Nephron (organoid): ENCODE measurements around the gene OR52K1.

Experiments
- H3K27ac Mint-ChIP-seq, 3 experiments: 2 replicates each; pipeline ENCODE4 v1.8.0; 2020; ENCODE audit warnings: mixed read lengths in 3 of 3, mild to moderate bottlenecking in 2 of 3, moderate library complexity in 1 of 3
- H3K27me3 Mint-ChIP-seq: 2 replicates; pipeline ENCODE4 v1.8.0; 2021; ENCODE audit warnings: low read depth, mild to moderate bottlenecking, moderate library complexity, mixed read lengths
- H3K36me3 Mint-ChIP-seq: 2 replicates; pipeline ENCODE4 v1.8.0; 2020; ENCODE audit warnings: low read depth, mixed read lengths
- H3K4me1 Mint-ChIP-seq: 2 replicates; pipeline ENCODE4 v1.8.0; 2020; ENCODE audit warnings: mixed read lengths
- H3K4me3 Mint-ChIP-seq, 3 experiments: 2 replicates each; pipeline ENCODE4 v1.8.0; 2020; ENCODE audit warnings: mild to moderate bottlenecking in 3 of 3, mixed read lengths in 3 of 3, moderate library complexity in 2 of 3
- H3K9me3 Mint-ChIP-seq: 2 replicates; pipeline ENCODE4 v1.8.0; 2020; ENCODE audit warnings: mixed read lengths
- CTCF ChIP-seq, 3 experiments: fragments of 200-600 bp; sonication (generic); IDR thresholded peaks; one replicate each; pipeline ENCODE4 v1.5.0; 2021; ENCODE audit warnings: antibody characterized with exemption in 3 of 3; ENCODE audit not compliant: unreplicated experiment in 3 of 3

OR52K1 gene

GRCh38 chr11:4482445-4482844 is at the start of gene OR52K1:
Gene OR52K1 (plus strand): TSS chr11:4482646. CDS start chr11:4488901, 6,255 bp downstream.
- Mint-ChIP-seq H3K9me3 (no peaks in the 10 kb centered on the region), H3K27me3 (no peaks in the 10 kb centered on the region), H3K4me1 (no peaks in the 10 kb centered on the region), H3K36me3 (no peaks in the 10 kb centered on the region), H3K4me3 (no peak within 1 kb of the TSS), H3K27ac (no peak within 1 kb of the TSS)
- no peak for TF ChIP-seq CTCF (IDR thresholded peaks at IDR 0.05; ENCODE audit: unreplicated experiment in 3 of 3)

GRCh38 chr11:4433856-4434255 is 48.6 kb upstream of the OR52K1 start:
- H3K36me3 Mint-ChIP-seq = no peaks in the 10 kb centered on the region
- no peaks in the 10 kb centered on the region for H3K27me3 Mint-ChIP-seq
- H3K27ac Mint-ChIP-seq = no peak overlapping the region
- H3K4me3 Mint-ChIP-seq = no peak overlapping the region
- no peak for TF ChIP-seq CTCF (IDR thresholded peaks at IDR 0.05; ENCODE audit: unreplicated experiment in 3 of 3)
- no peaks in the 10 kb centered on the region for H3K4me1 Mint-ChIP-seq
- peaks cover 4% of the 10 kb centered on the region for H3K9me3 Mint-ChIP-seq

GRCh38 chr11:4436411-4436810 is 46.0 kb upstream of the OR52K1 start:
- no peak for TF ChIP-seq CTCF (IDR thresholded peaks at IDR 0.05; ENCODE audit: unreplicated experiment in 3 of 3)
- no peak overlapping the region for H3K4me3 Mint-ChIP-seq
- no peak overlapping the region for H3K27ac Mint-ChIP-seq
- peaks cover 7% of the 10 kb centered on the region for H3K9me3 Mint-ChIP-seq
- H3K4me1 Mint-ChIP-seq = no peaks in the 10 kb centered on the region
- H3K27me3 Mint-ChIP-seq = no peaks in the 10 kb centered on the region
- no peaks in the 10 kb centered on the region for H3K36me3 Mint-ChIP-seq

- Mint-ChIP-seq H3K36me3 (no peaks in the 10 kb centered on the region), H3K4me1 (no peaks in the 10 kb centered on the region), H3K4me3 (no peak overlapping the region), H3K9me3 (peaks cover 7% of the 10 kb centered on the region), H3K27ac (no peak overlapping the region), H3K27me3 (no peaks in the 10 kb centered on the region)
- TF ChIP-seq CTCF (IDR thresholded peaks at IDR 0.05; ENCODE audit: unreplicated experiment in 3 of 3) = no peak
These were observed 40.9 kb upstream of the OR52K1 start for GRCh38 chr11:4441515-4441914.

- Mint-ChIP-seq H3K4me1 (no peaks in the 10 kb centered on the region), H3K36me3 (no peaks in the 10 kb centered on the region), H3K9me3 (peaks cover 7% of the 10 kb centered on the region), H3K4me3 (no peak overlapping the region), H3K27ac (no peak overlapping the region), H3K27me3 (no peaks in the 10 kb centered on the region)
- TF ChIP-seq CTCF (IDR thresholded peaks at IDR 0.05; ENCODE audit: unreplicated experiment in 3 of 3) = no peak
These were observed 39.1 kb upstream of the OR52K1 start for GRCh38 chr11:4443232-4443891.

- TF ChIP-seq CTCF (IDR thresholded peaks at IDR 0.05; ENCODE audit: unreplicated experiment in 3 of 3) = no peak
- peaks cover 5% of the 10 kb centered on the region for H3K27me3 Mint-ChIP-seq
- H3K36me3 Mint-ChIP-seq = no peaks in the 10 kb centered on the region
- H3K4me1 Mint-ChIP-seq = no peaks in the 10 kb centered on the region
- H3K27ac Mint-ChIP-seq = no peak within 1 kb of the TSS
- H3K4me3 Mint-ChIP-seq = no peak within 1 kb of the TSS
- H3K9me3 Mint-ChIP-seq = no peaks in the 10 kb centered on the region
These were observed 33.5 kb upstream of the OR52K1 start, which contains the start of gene OR52K2 for GRCh38 chr11:4448995-4449394. Gene OR52K2 (plus strand): TSS chr11:4449295. CDS start chr11:4449340, 45 bp downstream.
